Upper lobe of left lung (tissue), 4 donors: ENCODE results near the gene LIMK2.
A peak's percentile ranks its signal among the peaks of the same experiment; 100 is the strongest.

Experiments
- POLR2AphosphoS5 ChIP-seq, 2 donors: sonication (generic); formaldehyde crosslinking; IDR thresholded peaks; one replicate each; pipeline ENCODE4 v1.5.1; 2017; ENCODE audit warnings: antibody characterized with exemption in 2 of 2
- TF ChIP-seq, protein P1 (sequence below), 6 experiments: fragments of 450-650 bp in 4 of 6; fragments of 200-600 bp in 2 of 6; sonication (generic) in 2 of 6; IDR thresholded peaks; one replicate each; pipeline ENCODE4 v1.5.1; 2016 to 2019; ENCODE audit warnings: antibody characterized with exemption in 6 of 6

DNA sequence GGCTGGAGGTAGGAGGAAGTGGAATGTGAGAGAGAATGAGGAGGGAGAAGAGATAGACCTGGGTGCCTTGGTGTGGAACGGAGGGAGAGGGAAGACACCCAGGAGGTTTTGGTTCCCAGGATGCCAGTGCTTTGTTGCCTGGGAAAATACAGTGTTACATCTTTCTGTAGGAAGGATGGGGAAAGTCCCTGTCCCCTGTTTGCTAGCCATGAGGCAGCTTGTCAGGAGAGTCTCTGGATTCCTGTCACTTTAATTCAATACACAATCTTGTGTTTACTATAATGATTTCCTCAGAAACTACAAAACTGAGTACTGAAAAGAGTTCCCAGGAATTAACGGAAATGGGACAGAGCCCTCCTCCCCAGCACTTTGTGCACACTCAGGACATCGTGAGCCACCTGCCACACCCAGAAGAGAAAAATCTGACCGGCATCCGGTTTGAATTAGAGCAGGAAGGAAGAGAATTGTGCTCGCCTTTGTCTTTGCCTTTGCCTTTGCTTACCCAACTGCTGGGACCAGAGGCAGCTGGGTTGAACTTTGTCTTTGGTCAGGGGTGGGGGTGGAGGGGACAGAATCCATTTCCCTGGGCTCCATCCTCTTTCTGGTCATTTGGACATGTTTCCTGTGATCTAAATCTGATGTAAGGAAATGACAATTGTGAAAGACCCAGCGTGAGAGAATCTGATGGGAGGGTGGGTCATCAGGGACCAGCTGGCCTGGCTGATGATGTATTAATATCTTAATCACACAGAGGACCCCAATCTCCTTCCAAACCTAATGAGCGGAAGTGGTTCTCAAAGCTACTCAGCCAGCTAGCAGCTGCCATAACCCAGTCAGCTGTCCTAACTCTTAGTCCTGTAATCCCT, 1.3 kb upstream of the LIMK2 start:
- TF ChIP-seq, protein P1, sequence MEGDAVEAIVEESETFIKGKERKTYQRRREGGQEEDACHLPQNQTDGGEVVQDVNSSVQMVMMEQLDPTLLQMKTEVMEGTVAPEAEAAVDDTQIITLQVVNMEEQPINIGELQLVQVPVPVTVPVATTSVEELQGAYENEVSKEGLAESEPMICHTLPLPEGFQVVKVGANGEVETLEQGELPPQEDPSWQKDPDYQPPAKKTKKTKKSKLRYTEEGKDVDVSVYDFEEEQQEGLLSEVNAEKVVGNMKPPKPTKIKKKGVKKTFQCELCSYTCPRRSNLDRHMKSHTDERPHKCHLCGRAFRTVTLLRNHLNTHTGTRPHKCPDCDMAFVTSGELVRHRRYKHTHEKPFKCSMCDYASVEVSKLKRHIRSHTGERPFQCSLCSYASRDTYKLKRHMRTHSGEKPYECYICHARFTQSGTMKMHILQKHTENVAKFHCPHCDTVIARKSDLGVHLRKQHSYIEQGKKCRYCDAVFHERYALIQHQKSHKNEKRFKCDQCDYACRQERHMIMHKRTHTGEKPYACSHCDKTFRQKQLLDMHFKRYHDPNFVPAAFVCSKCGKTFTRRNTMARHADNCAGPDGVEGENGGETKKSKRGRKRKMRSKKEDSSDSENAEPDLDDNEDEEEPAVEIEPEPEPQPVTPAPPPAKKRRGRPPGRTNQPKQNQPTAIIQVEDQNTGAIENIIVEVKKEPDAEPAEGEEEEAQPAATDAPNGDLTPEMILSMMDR (IDR thresholded peaks at IDR 0.05): no peak
- peak; percentile 36 to 59 for TF ChIP-seq POLR2AphosphoS5 (IDR thresholded peaks at IDR 0.05)
